Measurements from ENCODE around the gene CNTNAP2.

The CNTNAP2 gene

DNA sequence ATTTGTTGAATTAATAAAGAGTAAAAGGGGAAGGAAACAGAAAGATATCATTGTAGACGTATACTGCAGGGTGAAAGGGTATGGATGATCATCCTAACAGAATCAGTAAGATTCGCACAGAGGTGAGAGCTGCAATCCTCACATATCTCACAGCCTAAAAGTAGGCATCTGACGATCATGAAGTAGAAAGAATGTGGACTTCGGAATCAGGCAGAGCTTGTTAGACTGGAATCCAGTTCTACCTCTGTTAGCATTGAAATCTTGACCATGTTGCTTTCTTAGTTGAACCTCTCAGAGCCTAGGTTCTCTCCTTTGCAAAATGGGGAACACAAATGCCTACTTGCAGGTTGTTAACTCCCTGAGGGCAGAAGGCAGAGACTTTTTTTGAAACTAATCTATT lies 2154.0 kb downstream of the CNTNAP2 start:
- TF ChIP-seq, protein P1, sequence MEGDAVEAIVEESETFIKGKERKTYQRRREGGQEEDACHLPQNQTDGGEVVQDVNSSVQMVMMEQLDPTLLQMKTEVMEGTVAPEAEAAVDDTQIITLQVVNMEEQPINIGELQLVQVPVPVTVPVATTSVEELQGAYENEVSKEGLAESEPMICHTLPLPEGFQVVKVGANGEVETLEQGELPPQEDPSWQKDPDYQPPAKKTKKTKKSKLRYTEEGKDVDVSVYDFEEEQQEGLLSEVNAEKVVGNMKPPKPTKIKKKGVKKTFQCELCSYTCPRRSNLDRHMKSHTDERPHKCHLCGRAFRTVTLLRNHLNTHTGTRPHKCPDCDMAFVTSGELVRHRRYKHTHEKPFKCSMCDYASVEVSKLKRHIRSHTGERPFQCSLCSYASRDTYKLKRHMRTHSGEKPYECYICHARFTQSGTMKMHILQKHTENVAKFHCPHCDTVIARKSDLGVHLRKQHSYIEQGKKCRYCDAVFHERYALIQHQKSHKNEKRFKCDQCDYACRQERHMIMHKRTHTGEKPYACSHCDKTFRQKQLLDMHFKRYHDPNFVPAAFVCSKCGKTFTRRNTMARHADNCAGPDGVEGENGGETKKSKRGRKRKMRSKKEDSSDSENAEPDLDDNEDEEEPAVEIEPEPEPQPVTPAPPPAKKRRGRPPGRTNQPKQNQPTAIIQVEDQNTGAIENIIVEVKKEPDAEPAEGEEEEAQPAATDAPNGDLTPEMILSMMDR (conservative IDR thresholded peaks at IDR 0.05; ENCODE audit: low read depth, low read length), result no peak
- no peaks in the 10 kb centered on the region for H4K20me1 ChIP-seq (ENCODE audit: insufficient read depth)
- no peaks in the 10 kb centered on the region for H3K79me2 ChIP-seq (ENCODE audit: insufficient read depth, low read depth)
- H3K36me3 ChIP-seq (ENCODE audit: insufficient read depth), result no peaks in the 10 kb centered on the region
- H3K4me2 ChIP-seq, result no peak overlapping the region
- H3K9ac ChIP-seq, result no peak overlapping the region
- H3K4me3 ChIP-seq (IDR thresholded peaks at IDR 0.05; ENCODE audit: insufficient read depth, low read depth, low read length), result no peak overlapping the region
- no peaks in the 10 kb centered on the region for H3K27me3 ChIP-seq (ENCODE audit: insufficient read depth, low read depth)
- H3K4me1 ChIP-seq (ENCODE audit: low read depth, poor library complexity, severe bottlenecking), result no peaks in the 10 kb centered on the region
- no peak overlapping the region for H2AFZ ChIP-seq (ENCODE audit: low read depth)
- H3K27ac ChIP-seq, result no peak overlapping the region

GRCh38 chr7:148274118-148274517 lies 2157.5 kb downstream of the CNTNAP2 start:
- Histone ChIP-seq H3K9ac (no peak overlapping the region), H3K4me3 (IDR thresholded peaks at IDR 0.05; ENCODE audit: insufficient read depth, low read depth, low read length) (no peak overlapping the region), H3K4me1 (ENCODE audit: low read depth, poor library complexity, severe bottlenecking) (no peaks in the 10 kb centered on the region), H3K36me3 (ENCODE audit: insufficient read depth) (no peaks in the 10 kb centered on the region), H3K4me2 (no peak overlapping the region), H4K20me1 (ENCODE audit: insufficient read depth) (no peaks in the 10 kb centered on the region), H3K27ac (no peak overlapping the region), H3K79me2 (ENCODE audit: insufficient read depth, low read depth) (no peaks in the 10 kb centered on the region), H3K27me3 (ENCODE audit: insufficient read depth, low read depth) (no peaks in the 10 kb centered on the region), H2AFZ (ENCODE audit: low read depth) (no peak overlapping the region)
- TF ChIP-seq, protein P1 (conservative IDR thresholded peaks at IDR 0.05; ENCODE audit: low read depth, low read length), result no peak

DNA sequence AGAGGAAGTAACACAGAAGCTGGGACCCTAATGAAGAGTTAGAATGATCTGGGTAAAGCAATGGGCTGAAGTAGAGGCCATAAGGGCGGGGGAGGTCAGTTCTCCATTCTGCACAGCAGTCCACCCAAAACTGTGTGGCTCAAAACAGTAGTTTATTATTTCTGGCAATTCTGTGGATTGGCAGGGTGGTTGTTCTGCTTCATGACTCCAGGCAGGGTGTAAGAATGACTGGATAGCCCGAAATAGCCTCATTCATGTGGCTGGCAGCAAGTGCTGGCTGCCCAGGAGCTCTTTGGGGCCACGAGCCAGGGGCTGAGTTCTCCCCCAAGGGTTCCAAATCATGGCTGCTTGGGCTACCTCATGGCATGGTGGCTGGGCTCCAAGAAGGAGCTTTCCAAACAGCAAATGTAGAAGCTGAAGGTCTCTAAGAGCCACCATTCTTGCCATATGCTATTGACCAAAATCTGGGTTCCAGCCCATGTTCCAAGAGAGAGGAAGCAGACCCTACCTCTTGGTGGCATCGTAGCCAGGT lies 2158.8 kb downstream of the CNTNAP2 start:
- Histone ChIP-seq H2AFZ (ENCODE audit: low read depth) (no peak overlapping the region), H3K27me3 (ENCODE audit: insufficient read depth, low read depth) (no peaks in the 10 kb centered on the region), H3K27ac (no peak overlapping the region), H3K79me2 (ENCODE audit: insufficient read depth, low read depth) (no peaks in the 10 kb centered on the region), H3K36me3 (ENCODE audit: insufficient read depth) (no peaks in the 10 kb centered on the region), H4K20me1 (ENCODE audit: insufficient read depth) (no peaks in the 10 kb centered on the region), H3K4me1 (ENCODE audit: low read depth, poor library complexity, severe bottlenecking) (no peaks in the 10 kb centered on the region), H3K9ac (no peak overlapping the region), H3K4me2 (no peak overlapping the region), H3K4me3 (IDR thresholded peaks at IDR 0.05; ENCODE audit: insufficient read depth, low read depth, low read length) (no peak overlapping the region)
- TF ChIP-seq, protein P1 (conservative IDR thresholded peaks at IDR 0.05; ENCODE audit: low read depth, low read length), result no peak

DNA sequence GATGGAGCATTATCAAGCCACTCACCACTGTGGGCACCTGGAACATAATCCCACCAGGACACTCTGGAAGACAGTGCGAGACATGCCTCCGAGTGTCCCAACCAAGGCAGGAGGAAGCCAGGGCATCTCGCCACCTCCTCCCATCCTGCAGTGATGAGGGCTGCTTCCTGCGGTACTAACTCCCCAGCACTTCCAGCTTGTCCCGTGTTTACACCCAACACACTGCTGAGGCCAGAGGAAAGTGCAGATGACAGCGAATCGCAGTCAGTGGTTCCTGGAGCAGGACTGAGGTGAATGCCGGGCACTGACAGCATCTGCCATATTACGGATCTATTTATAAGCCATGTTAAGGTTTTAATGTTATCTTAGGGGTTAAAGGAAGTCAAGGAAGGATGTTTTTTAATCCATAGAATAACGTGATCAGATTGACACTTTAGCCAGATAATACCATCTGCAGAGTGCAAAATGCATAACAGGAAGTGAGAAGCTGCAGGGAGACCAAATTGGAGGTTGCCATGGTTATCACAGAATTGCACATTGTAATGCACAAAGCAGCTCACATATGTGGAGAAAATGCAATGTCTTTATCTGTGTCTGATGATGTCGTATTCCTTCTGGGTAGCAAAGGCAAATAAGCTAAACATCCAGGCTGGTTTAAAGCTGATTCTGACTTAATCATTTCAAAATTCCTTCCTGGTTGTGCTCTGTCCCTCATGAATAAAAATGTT lies 2159.9 kb downstream of the CNTNAP2 start:
- Histone ChIP-seq H3K4me2 (no peak overlapping the region), H3K4me3 (IDR thresholded peaks at IDR 0.05; ENCODE audit: insufficient read depth, low read depth, low read length) (no peak overlapping the region), H3K27ac (no peak overlapping the region), H4K20me1 (ENCODE audit: insufficient read depth) (no peaks in the 10 kb centered on the region), H3K4me1 (ENCODE audit: low read depth, poor library complexity, severe bottlenecking) (no peaks in the 10 kb centered on the region), H2AFZ (ENCODE audit: low read depth) (no peak overlapping the region), H3K27me3 (ENCODE audit: insufficient read depth, low read depth) (no peaks in the 10 kb centered on the region; the same call in 1 of the 2 replicates), H3K79me2 (ENCODE audit: insufficient read depth, low read depth) (no peaks in the 10 kb centered on the region), H3K9ac (no peak overlapping the region), H3K36me3 (ENCODE audit: insufficient read depth) (no peaks in the 10 kb centered on the region)
- TF ChIP-seq, protein P1 (conservative IDR thresholded peaks at IDR 0.05; ENCODE audit: low read depth, low read length), result no peak

Measured in KMS-11 (cell line).